Measurements from ENCODE around the gene ZNF185. TPM values are rescaled to one million over a fixed set of nuclear protein-coding genes. Genes with fewer than 3 reads are reported as not detected.
A peak's percentile ranks its signal among the peaks of the same experiment; 100 is the strongest.

The ZNF185 gene
- 100 to 1,000 TPM; 217 to 220 TPM for polyA plus RNA-seq

DNA sequence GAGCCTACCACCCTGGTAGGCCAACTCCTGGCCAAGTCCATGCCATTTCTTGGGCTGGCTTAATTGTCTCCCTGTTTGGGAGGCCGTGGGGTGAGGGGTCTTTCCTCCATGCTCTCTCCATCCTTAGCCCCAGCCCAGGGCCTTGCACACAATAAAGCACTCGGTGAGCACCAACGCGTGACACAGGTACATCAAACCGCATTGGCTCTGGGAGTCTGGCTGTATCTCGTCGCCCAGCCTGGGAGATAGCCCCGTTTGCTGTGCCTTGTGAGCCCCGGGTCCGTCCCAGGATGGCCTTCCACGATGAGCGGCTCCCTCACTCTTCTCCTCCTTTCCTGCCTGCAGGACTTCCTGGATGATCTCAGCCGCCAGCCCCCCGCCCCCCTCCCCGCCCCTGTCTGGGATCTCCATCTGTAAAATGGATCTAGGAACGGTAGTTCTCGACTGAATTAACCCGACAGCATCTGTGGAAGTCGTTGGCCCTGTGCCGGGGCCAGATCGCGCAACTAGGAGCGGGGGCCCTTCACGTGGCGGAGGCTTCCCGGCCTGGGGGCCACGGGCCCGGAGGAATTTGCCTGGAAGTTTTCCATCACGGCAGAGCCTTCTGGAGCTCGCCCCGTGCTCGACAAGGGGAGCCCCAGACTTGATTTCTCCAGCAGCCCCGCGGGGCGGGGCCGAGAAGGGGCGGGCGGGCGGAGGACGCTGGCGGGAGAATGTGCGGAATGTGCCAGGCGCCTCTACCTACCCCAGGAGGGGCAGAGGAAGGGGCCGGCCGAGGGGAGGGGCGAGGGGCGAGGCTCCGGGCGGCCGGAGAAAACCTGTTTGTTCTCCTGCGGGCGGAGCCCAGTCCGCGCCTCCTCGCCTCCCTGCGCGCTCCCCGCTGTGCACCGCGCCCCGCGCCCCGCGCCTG is at the start of gene ZNF185:
TSS of gene ZNF185 (plus strand) at position 846 of the 910 bp plus-strand sequence. CDS start 16,423 bp downstream, outside the sequence.
- peaks cover 0 to 29% of the 10 kb centered on the region in 2 donors for H3K4me1 ChIP-seq (ENCODE audit: control insufficient read depth in 2 of 2, insufficient read depth in 2 of 2, low read length in 1 of 2)
- no peaks in the 10 kb centered on the region for H3K27me3 ChIP-seq (ENCODE audit: control insufficient read depth in 1 of 2, insufficient read depth in 2 of 2, low read length in 2 of 2)
- 13 to 38% methylated on average over 48 to 64 of the region's 64 CpGs for WGBS, 2 donors
- H3K27ac ChIP-seq (ENCODE audit: low read depth in 2 of 2, low read length in 1 of 2), result peak within 1 kb of the TSS; percentile 92
- peak within 1 kb of the TSS; percentile 51 for H3K4me3 ChIP-seq (ENCODE audit: low read depth in 1 of 2, low read length in 2 of 2)
- H3K36me3 ChIP-seq (ENCODE audit: control insufficient read depth in 2 of 2, insufficient read depth in 2 of 2, low read length in 1 of 2), result peaks cover 0 to 2% of the 10 kb centered on the region in 2 donors
- no peaks in the 10 kb centered on the region for H3K9me3 ChIP-seq (ENCODE audit: control insufficient read depth in 2 of 2, insufficient read depth in 1 of 2, low read depth in 1 of 2, low read length in 1 of 2)

DNA sequence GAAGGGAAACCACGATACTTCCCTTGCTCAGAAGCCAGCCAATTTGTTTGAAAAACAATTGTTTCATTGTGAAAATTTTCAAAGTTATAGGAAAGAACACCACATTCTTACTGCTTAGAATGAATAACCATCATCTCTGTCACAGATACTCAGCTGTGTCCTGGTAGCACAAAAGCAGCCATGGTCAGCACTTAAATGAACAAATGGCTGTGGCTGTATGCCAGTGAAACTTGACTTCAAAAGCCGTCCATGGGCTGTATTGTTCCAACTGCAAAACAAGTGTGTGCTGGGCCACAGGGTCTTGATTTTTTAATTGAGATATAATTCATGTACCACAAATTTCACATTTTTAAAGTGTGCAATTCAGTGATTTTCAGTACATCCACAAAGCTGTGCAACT is 47.4 kb upstream of the ZNF185 start:
- no peaks in the 10 kb centered on the region for H3K27me3 ChIP-seq (ENCODE audit: control insufficient read depth in 1 of 2, insufficient read depth in 2 of 2, low read length in 2 of 2)
- H3K4me1 ChIP-seq (ENCODE audit: control insufficient read depth in 2 of 2, insufficient read depth in 2 of 2, low read length in 1 of 2), result no peaks in the 10 kb centered on the region
- H3K9me3 ChIP-seq (ENCODE audit: control insufficient read depth in 2 of 2, insufficient read depth in 1 of 2, low read depth in 1 of 2, low read length in 1 of 2), result no peaks in the 10 kb centered on the region
- H3K4me3 ChIP-seq (ENCODE audit: low read depth in 1 of 2, low read length in 2 of 2), result no peak overlapping the region
- H3K36me3 ChIP-seq (ENCODE audit: control insufficient read depth in 2 of 2, insufficient read depth in 2 of 2, low read length in 1 of 2), result peaks cover 0 to 28% of the 10 kb centered on the region in 2 donors
- WGBS, 2 donors, result 68 to 82% methylated on average over 2 of the region's 2 CpGs
- no peak overlapping the region for H3K27ac ChIP-seq (ENCODE audit: low read depth in 2 of 2, low read length in 1 of 2)

DNA sequence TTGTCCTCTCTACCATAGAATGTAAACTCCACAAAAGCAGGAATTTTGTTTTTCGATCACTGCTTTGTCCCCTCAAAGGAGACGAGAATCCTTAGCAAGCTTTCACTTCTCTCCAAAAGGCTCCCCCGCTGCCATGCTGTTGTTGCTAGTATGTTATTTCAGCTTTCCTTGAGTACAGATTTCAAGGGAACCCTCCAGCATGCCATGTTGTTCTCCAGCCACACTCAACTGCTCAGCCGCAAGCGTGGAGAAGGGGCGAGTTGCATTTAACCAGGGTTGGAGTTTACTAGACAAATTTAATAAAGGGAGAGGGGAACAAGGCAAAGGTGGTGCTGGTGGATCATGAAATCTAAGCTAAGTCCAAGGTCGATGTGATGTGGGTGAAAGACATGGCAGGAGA is 43.9 kb upstream of the ZNF185 start:
- Histone ChIP-seq H3K27ac (ENCODE audit: low read depth in 2 of 2, low read length in 1 of 2) (no peak overlapping the region), H3K4me3 (ENCODE audit: low read depth in 1 of 2, low read length in 2 of 2) (no peak overlapping the region), H3K9me3 (ENCODE audit: control insufficient read depth in 2 of 2, insufficient read depth in 1 of 2, low read depth in 1 of 2, low read length in 1 of 2) (no peaks in the 10 kb centered on the region), H3K4me1 (ENCODE audit: control insufficient read depth in 2 of 2, insufficient read depth in 2 of 2, low read length in 1 of 2) (no peaks in the 10 kb centered on the region), H3K36me3 (ENCODE audit: control insufficient read depth in 2 of 2, insufficient read depth in 2 of 2, low read length in 1 of 2) (peaks cover 0 to 24% of the 10 kb centered on the region in 2 donors), H3K27me3 (ENCODE audit: control insufficient read depth in 1 of 2, insufficient read depth in 2 of 2, low read length in 2 of 2) (no peaks in the 10 kb centered on the region)
- 91 to 97% methylated on average over 7 of the region's 7 CpGs for WGBS, 2 donors

DNA sequence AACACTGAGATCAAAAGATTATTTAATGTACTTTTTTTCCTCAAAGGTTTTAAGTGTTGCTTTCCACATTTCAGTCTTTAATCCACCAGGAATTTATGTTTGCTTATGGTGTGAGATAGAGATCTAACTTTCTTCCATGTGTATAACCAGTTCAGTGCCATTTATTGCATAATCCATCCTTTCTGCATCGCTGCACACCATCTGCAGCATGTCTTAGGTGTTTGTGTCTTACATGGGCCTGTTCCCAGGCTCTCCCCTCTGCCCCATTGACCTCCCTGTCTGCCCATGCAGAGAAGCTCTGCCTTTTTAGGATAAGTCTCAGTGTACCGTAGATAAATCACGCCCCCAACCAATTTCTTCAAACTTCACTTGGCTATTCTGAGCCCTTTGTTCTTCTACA is 36.8 kb upstream of the ZNF185 start:
- H3K27ac ChIP-seq (ENCODE audit: low read depth in 2 of 2, low read length in 1 of 2), result no peak overlapping the region
- H3K27me3 ChIP-seq (ENCODE audit: control insufficient read depth in 1 of 2, insufficient read depth in 2 of 2, low read length in 2 of 2), result no peaks in the 10 kb centered on the region
- H3K4me3 ChIP-seq (ENCODE audit: low read depth in 1 of 2, low read length in 2 of 2), result no peak overlapping the region
- 43 to 61% methylated on average over 3 of the region's 3 CpGs for WGBS, 2 donors
- peaks cover 0 to 19% of the 10 kb centered on the region in 2 donors for H3K36me3 ChIP-seq (ENCODE audit: control insufficient read depth in 2 of 2, insufficient read depth in 2 of 2, low read length in 1 of 2)
- peaks cover 0 to 3% of the 10 kb centered on the region in 2 donors for H3K9me3 ChIP-seq (ENCODE audit: control insufficient read depth in 2 of 2, insufficient read depth in 1 of 2, low read depth in 1 of 2, low read length in 1 of 2)
- peaks cover 0 to 4% of the 10 kb centered on the region in 2 donors for H3K4me1 ChIP-seq (ENCODE audit: control insufficient read depth in 2 of 2, insufficient read depth in 2 of 2, low read length in 1 of 2)

DNA sequence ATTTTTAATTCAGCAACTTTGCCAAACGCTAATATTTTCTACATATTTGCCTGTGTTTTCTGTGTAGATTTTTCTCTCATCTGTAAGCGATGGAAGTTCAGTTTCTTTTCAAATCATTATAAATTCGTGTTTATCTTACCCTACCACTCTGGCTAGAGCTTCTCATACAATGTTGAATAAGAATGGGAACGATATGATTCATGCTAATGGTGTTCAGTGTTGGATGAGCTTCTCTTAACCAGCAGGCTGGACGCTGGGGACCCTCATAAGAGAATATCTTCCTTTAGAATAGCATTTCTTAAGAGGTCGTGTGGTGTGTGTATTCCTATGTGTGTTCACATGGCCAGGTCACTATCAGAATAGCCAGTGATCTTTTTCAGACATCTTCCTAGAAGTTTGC is 36.0 kb upstream of the ZNF185 start:
- WGBS, 2 donors, result 71 to 74% methylated on average over 6 of the region's 6 CpGs
- no peaks in the 10 kb centered on the region for H3K27me3 ChIP-seq (ENCODE audit: control insufficient read depth in 1 of 2, insufficient read depth in 2 of 2, low read length in 2 of 2)
- peaks cover 3 to 23% of the 10 kb centered on the region in 2 donors for H3K36me3 ChIP-seq (ENCODE audit: control insufficient read depth in 2 of 2, insufficient read depth in 2 of 2, low read length in 1 of 2)
- no peak overlapping the region for H3K27ac ChIP-seq (ENCODE audit: low read depth in 2 of 2, low read length in 1 of 2)
- H3K4me1 ChIP-seq (ENCODE audit: control insufficient read depth in 2 of 2, insufficient read depth in 2 of 2, low read length in 1 of 2), result peaks cover 0 to 4% of the 10 kb centered on the region in 2 donors
- no peak overlapping the region for H3K4me3 ChIP-seq (ENCODE audit: low read depth in 1 of 2, low read length in 2 of 2)
- H3K9me3 ChIP-seq (ENCODE audit: control insufficient read depth in 2 of 2, insufficient read depth in 1 of 2, low read depth in 1 of 2, low read length in 1 of 2), result peaks cover 0 to 3% of the 10 kb centered on the region in 2 donors

DNA sequence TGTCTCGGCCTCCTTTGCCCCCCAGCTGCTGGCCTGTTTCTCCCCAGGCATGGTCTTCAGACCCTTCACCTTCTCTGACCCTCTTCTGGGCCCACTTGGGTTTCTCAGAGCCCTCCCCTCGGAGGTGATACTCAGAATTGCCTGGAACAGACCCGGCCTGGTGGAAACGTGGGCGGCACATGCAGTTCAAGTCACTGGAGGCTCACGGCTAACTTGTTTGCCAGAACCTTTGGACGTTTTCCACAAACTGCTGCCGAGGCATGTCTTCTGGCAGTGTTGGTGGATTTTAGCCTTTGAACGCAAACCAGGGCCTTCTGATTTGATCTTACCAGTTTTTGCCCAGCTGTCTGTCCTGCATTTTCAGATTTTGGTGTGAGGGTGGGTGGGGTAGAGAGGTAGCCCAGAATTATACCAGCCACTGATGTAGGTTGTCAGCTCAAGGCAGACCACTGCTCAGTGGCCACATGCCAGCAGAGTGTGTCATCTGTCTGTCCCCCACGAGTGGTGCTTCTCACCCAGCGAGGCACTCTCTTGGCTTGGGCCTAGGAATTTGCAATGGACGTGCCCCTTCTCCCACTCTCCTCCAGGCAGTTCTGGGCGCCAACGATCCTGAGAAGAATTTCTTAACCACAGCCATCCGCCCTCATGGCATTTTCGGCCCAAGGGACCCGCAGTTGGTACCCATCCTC is 32.5 kb upstream of the ZNF185 start:
- WGBS, 2 donors, result 50 to 59% methylated on average over 17 of the region's 17 CpGs
- Histone ChIP-seq H3K27me3 (ENCODE audit: control insufficient read depth in 1 of 2, insufficient read depth in 2 of 2, low read length in 2 of 2) (no peaks in the 10 kb centered on the region), H3K9me3 (ENCODE audit: control insufficient read depth in 2 of 2, insufficient read depth in 1 of 2, low read depth in 1 of 2, low read length in 1 of 2) (peaks cover 0 to 3% of the 10 kb centered on the region in 2 donors), H3K4me1 (ENCODE audit: control insufficient read depth in 2 of 2, insufficient read depth in 2 of 2, low read length in 1 of 2) (peaks cover 0 to 4% of the 10 kb centered on the region in 2 donors), H3K4me3 (ENCODE audit: low read depth in 1 of 2, low read length in 2 of 2) (no peak overlapping the region), H3K36me3 (ENCODE audit: control insufficient read depth in 2 of 2, insufficient read depth in 2 of 2, low read length in 1 of 2) (peaks cover 3 to 41% of the 10 kb centered on the region in 2 donors), H3K27ac (ENCODE audit: low read depth in 2 of 2, low read length in 1 of 2) (peak overlapping the region; percentile 47 to 54)

DNA sequence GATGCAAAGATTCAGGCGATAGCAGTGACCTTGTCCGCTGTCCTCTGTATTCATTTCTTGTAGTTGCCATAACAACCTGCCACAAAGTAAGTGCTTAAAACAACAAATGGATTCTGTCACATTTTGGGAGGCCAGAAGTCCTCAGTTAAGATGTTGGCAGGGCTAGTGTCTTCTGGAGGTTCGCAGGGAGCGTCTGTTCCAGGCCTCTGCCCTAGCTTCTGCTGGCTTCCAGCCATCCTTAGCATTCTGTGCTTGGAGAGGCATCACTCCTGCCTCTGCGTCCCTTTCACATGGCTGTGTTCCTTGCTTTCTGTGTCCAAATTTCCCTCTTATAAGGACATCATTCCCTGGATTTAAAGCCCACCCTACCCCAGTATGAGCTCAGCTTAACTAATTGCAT is 31.5 kb upstream of the ZNF185 start:
- no peak overlapping the region for H3K27ac ChIP-seq (ENCODE audit: low read depth in 2 of 2, low read length in 1 of 2)

DNA sequence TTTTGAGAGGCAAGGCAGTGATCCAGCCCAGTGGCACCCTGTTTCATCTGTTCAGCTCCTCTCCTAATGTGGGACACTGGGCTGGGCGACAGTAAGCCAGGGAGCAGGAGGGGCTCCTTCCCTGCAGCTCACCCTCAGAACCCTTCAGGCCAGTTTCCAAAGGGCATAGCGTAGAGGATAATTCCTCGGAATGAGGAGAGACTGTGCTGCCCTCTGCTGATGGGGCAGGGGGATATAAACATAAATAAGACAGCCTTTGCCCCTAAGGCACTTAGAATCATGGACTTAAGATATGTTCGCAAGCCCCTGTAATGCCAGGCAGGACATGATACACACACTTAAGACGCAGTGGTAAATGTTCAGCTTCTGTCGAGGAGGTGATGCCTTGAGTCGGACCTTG is 27.9 kb upstream of the ZNF185 start:
- WGBS, 2 donors, result 82 to 91% methylated on average over 7 of the region's 7 CpGs
- Histone ChIP-seq H3K9me3 (ENCODE audit: control insufficient read depth in 2 of 2, insufficient read depth in 1 of 2, low read depth in 1 of 2, low read length in 1 of 2) (peaks cover 0 to 3% of the 10 kb centered on the region in 2 donors), H3K27me3 (ENCODE audit: control insufficient read depth in 1 of 2, insufficient read depth in 2 of 2, low read length in 2 of 2) (no peaks in the 10 kb centered on the region), H3K27ac (ENCODE audit: low read depth in 2 of 2, low read length in 1 of 2) (no peak overlapping the region), H3K36me3 (ENCODE audit: control insufficient read depth in 2 of 2, insufficient read depth in 2 of 2, low read length in 1 of 2) (peaks cover 3 to 40% of the 10 kb centered on the region in 2 donors), H3K4me3 (ENCODE audit: low read depth in 1 of 2, low read length in 2 of 2) (no peak overlapping the region), H3K4me1 (ENCODE audit: control insufficient read depth in 2 of 2, insufficient read depth in 2 of 2, low read length in 1 of 2) (peaks cover 0 to 4% of the 10 kb centered on the region in 2 donors)

More for the DNA sequence above, 31.5 kb upstream of the ZNF185 start:
- Histone ChIP-seq H3K4me3 (ENCODE audit: low read depth in 1 of 2, low read length in 2 of 2) (no peak overlapping the region), H3K4me1 (ENCODE audit: control insufficient read depth in 2 of 2, insufficient read depth in 2 of 2, low read length in 1 of 2) (peaks cover 0 to 4% of the 10 kb centered on the region in 2 donors), H3K36me3 (ENCODE audit: control insufficient read depth in 2 of 2, insufficient read depth in 2 of 2, low read length in 1 of 2) (peaks cover 3 to 43% of the 10 kb centered on the region in 2 donors), H3K9me3 (ENCODE audit: control insufficient read depth in 2 of 2, insufficient read depth in 1 of 2, low read depth in 1 of 2, low read length in 1 of 2) (peaks cover 0 to 3% of the 10 kb centered on the region in 2 donors), H3K27me3 (ENCODE audit: control insufficient read depth in 1 of 2, insufficient read depth in 2 of 2, low read length in 2 of 2) (no peaks in the 10 kb centered on the region)
- 72 to 88% methylated on average over 5 of the region's 5 CpGs for WGBS, 2 donors

DNA sequence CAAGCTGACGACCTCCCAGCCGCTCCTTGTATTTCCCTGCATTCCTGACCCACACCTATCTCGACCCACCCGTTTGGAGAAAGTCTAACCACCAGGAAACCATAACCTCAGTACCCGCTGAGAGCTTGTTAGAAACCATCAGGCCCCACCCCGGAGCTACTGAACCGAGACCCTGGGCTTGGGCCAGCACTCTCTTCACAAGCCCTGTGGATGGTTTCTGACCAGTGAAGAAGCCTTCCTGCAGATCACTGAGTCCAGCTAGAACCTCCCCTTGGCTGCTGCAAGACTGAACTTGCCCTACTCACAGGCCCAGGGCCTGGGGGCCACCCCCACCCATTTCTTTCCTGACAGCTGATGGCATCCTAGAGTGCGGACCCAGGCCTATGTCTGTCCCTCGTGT is 26.6 kb upstream of the ZNF185 start:
- H3K4me1 ChIP-seq (ENCODE audit: control insufficient read depth in 2 of 2, insufficient read depth in 2 of 2, low read length in 1 of 2), result no peaks in the 10 kb centered on the region
- peaks cover 3 to 32% of the 10 kb centered on the region in 2 donors for H3K36me3 ChIP-seq (ENCODE audit: control insufficient read depth in 2 of 2, insufficient read depth in 2 of 2, low read length in 1 of 2)
- WGBS, 2 donors, result 75 to 79% methylated on average over 9 of the region's 9 CpGs
- no peaks in the 10 kb centered on the region for H3K27me3 ChIP-seq (ENCODE audit: control insufficient read depth in 1 of 2, insufficient read depth in 2 of 2, low read length in 2 of 2)
- no peaks in the 10 kb centered on the region for H3K9me3 ChIP-seq (ENCODE audit: control insufficient read depth in 2 of 2, insufficient read depth in 1 of 2, low read depth in 1 of 2, low read length in 1 of 2)
- no peak overlapping the region for H3K4me3 ChIP-seq (ENCODE audit: low read depth in 1 of 2, low read length in 2 of 2)
- no peak overlapping the region for H3K27ac ChIP-seq (ENCODE audit: low read depth in 2 of 2, low read length in 1 of 2)
